ENCODE data around the gene TEKT5.
"Not testable (repeated sequence)": the region's sequence is repeated elsewhere in the genome, so short reads cannot be mapped to it uniquely, and the experiment has no call there.

Gene TEKT5

GRCh38 chr16:10629592-10629963 is 65.2 kb downstream of the TEKT5 start:
- DNase-seq, result no peak

- no peak for DNase-seq
These were observed 69.0 kb downstream of the TEKT5 start for GRCh38 chr16:10625595-10626357.

- no peak for DNase-seq
These were observed 70.2 kb downstream of the TEKT5 start for GRCh38 chr16:10624527-10624926.

- DNase-seq, result no peak
These were observed 71.7 kb downstream of the TEKT5 start for GRCh38 chr16:10623059-10623458.

- DNase-seq, result no peak
These were observed 72.5 kb downstream of the TEKT5 start for GRCh38 chr16:10622036-10622921.

GRCh38 chr16:10621216-10621949 is 73.3 kb downstream of the TEKT5 start:
- DNase-seq, result not testable (repeated sequence)

- DNase-seq, result no peak
These were observed 74.6 kb downstream of the TEKT5 start for GRCh38 chr16:10620120-10620519.

- DNase-seq, result peak; percentile 27
These were observed 75.4 kb downstream of the TEKT5 start for GRCh38 chr16:10619271-10619849.

- no peak for DNase-seq
These were observed 76.0 kb downstream of the TEKT5 start for GRCh38 chr16:10618710-10619209.

- no peak for DNase-seq
These were observed 76.9 kb downstream of the TEKT5 start for GRCh38 chr16:10617662-10618420.

- DNase-seq, result no peak
These were observed 77.7 kb downstream of the TEKT5 start for GRCh38 chr16:10616756-10617640.

GRCh38 chr16:10616419-10616755 is 78.3 kb downstream of the TEKT5 start:
- no peak for DNase-seq

GRCh38 chr16:10614685-10615084 is 80.0 kb downstream of the TEKT5 start:
- no peak for DNase-seq

GRCh38 chr16:10613785-10614485 is 80.8 kb downstream of the TEKT5 start:
- DNase-seq, result no peak

- no peak for DNase-seq
These were observed 82.0 kb downstream of the TEKT5 start for GRCh38 chr16:10612649-10613179.

GRCh38 chr16:10611825-10612342 is 82.8 kb downstream of the TEKT5 start:
- DNase-seq, result no peak

GRCh38 chr16:10610499-10611184 is 84.1 kb downstream of the TEKT5 start:
- DNase-seq, result no peak

GRCh38 chr16:10609402-10609774 is 85.3 kb downstream of the TEKT5 start:
- no peak for DNase-seq

- DNase-seq, result no peak
These were observed 85.9 kb downstream of the TEKT5 start for GRCh38 chr16:10608687-10609401.

Measured in NCI-H69 (cell line).